Embryonic facial prominence (tissue), 1 donor: ENCODE measurements around the gene CHERP.
"Not testable (repeated sequence)": the region's sequence is repeated elsewhere in the genome, so short reads cannot be mapped to it uniquely, and the experiment has no call there.

Experiments
- DNase-seq: peaks from one replicate; pipeline ENCODE4 v3.0.0-alpha.2; 2016; ENCODE audit errors: extremely low spot score

CHERP gene

DNA sequence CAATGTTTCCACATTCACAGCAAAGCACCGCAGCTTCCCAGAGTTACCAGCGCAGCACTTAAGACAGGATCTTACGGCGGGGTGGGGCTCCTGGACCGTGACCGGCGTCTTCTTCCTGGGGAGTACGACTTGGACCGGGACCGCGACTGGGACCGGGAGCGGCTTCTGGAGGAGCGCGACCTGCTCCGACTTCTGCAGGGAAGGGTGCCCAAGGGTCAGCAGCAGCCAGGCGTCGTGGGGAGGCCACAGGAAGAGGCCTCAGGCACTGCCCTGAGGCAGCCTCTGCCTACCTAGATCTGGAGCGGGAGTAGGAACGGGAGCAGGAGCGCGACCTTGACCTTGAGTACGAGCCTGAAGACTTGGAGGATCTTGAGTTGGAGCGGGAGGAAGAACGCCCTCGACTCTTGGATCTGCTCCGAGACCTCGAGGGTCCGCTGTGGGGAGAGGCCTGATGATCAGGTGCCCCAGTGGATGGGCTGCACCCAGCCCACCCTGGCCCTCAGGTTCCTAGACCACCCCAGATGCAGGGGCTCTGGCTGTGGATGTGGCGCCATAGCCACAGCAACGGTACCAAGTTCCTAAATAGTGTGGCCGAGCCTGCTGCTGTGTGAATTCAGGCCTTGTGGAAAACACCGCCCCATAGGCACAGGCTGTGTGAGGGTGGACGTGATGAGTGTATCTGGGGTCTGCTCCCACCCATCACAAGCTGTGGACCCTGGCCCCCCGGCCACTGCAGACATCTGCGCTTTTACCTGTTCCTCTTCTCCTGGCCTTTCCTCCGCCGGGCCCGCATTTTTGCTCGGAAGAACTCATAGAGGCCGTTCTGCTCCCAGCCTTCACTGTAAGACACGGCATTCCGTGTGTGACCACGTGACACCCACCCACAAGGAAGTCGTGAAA, 21.9 kb downstream of the CHERP start:
- no peak for DNase-seq

DNA sequence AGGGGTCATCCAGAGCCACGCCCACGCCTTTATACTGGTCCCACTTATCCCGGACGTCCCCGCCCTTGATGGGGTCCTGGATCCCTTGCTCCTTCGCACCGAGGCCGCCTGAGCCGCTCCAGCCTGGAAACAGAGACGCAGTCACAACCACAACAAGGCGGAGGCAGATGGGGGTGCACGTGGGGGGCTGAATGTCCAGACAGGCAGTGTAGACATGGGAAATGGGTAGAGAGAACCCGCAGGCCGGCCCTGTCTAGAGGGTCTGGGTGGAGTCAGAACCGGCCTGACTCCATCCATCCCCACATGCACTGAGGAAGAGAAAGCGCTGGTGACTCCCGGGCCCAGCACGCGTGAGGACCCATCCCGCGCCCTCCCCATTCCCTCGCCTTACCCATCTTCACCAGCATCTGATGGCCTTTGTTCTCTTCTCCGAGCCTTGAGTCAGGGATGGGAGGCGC, 23.0 kb downstream of the CHERP start:
- no peak for DNase-seq

DNA sequence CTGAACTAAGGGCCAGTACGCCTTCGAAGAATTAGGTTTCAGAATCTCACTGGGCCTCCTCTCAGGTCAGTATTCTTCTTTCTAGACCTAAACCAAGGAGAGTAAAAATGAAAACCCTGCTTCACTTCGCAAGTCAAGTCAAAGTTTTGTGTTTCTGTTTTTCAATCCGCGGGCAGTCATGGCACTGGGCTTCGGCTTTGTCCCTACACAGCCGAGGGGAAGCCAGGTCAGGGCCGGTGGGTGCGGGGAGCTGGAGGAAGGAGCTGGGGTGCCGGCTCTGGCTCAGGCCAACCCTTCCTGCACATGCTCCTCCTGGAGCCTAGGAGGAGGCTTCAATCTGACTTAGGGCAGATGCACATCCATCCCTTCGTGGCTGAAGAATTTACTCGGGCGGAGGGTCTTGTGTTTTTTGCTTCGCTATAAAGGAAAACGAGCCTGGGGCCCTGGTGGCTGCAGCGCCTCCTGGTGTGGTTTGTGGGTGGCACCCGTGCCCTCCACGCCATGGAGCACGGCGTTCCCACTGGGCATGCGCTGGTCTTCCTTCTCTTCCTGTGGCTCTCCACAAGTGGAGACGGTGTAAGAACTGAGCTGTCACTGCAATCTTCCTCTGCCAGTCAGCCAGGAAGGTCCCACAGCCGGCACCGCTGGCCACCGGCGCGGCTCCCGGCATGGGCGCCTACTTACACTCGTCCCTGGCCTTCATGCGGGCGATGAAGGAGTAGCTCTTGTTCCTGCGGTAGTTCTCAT, 23.6 kb downstream of the CHERP start:
- no peak for DNase-seq

DNA sequence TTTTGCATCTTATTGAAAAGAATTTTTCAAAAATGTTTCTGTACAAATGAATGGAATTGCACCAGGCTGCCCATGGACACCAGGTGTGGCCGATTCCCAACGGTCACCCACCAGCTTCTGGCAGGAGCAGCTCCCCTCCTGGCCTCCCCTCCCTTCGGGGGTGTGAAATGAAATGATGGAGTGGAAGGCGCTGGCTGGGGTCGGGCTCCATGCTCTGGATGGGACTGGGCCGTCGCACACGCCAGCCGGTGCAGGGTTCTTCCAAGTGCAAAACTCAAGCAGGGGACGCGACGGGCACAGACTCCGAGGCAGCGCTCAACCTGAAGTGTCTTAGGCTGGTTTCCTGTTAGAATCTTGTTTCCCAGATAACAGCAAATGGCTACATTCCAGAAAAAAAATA, 24.2 kb downstream of the CHERP start:
- DNase-seq = no peak

DNA sequence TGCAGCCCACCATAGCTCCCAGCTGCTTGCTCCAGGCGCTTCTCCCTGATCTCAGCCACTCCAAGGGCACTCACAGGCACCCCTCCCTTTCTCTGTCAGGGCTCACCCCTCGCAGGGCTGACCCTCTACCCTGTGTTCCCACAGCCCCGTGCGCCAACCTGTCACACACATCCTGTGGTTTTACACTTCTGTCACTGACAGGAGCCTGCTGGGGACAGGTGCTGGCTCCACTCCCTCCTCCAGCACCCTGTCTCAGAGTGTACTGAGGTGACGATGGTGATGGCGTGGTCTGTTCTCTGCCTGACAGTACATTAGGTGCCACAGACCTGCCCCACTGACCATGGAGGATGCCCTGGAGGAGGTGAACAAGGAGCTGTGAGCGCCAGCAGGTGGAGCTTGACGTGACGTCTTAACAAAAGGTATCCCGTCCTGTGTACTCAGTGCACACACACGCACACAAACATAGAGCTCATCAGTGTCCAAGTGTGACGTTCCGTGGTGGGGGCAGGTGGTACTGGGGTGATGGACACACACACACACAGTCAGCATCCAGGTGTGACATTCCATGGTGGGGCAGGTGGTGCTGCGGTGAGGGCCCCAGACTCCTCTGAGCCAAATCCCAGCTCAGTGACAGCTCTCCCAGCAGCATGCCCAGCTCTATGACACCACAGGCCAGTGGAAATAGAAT, 25.2 kb downstream of the CHERP start:
- DNase-seq = no peak

DNA sequence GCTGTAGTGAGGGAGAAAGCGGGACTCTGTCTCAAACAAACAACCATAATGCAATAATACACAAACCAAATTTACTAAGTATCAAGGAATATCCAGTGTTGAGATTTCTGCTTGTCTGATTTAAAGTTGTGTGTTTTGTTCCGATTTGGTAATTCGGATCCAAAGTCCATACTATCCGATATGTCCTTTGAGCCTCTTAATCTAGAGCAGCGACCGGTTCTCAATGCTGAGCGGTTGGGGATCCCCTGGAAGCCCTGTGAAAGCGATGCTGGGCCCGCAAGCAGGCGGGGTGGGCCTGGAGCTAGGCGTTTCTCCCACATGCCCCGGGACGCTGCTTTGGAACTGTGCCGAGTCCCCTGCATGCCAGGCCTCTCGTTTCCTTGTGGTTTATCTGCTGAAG, 25.9 kb downstream of the CHERP start:
- no peak for DNase-seq

DNA sequence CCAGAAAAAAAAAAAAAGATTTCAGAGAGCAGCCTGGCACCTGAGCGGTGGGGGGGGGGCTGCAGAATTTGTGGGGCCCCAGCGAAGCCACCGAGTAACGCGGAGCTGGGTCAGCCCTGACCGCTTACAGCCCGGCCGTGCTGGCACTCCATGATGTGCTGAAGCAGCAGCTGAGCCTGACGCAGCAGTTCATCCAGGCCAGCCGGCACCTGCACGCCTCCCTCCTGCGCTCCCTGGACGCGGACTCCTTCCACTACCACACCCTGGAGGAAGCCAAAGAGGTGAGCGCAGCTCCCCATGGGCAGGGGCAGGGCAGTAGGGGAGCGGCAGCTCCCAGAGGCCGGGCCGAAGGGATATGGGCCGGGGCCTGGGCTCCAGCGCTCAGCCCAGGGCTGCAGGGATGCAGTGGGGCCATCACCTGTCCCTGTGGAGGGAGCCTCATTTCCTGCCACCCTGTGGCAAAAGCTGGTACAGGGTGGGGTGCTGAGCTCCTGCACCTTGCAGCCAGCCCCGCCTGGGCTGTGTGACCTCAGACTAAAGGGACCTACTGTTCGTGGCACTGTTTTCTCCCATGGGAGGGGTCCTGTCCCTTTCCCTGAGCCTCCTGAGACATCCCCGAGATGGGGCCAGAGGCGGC, 27.7 kb downstream of the CHERP start:
- no peak for DNase-seq

DNA sequence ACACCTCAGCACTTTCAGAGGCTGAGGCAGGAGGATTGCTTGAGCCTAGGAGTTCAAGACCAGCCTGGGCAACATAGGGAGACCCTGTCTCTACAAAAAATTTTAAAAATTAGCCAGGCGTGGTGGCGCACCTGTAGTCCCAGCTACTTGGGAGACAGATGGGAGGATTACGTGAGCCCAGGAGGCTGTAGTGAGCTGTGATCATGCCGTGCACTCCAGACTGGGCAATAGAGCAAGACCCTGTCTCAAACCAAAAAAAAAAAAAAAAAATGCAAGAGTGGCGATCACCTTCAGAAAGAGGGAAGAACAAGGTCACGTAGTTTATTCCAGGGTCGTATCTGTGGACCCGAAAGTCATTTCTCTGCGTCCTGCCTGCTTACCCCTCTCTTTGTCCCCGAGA, 29.6 kb downstream of the CHERP start:
- not testable (repeated sequence) for DNase-seq

DNA sequence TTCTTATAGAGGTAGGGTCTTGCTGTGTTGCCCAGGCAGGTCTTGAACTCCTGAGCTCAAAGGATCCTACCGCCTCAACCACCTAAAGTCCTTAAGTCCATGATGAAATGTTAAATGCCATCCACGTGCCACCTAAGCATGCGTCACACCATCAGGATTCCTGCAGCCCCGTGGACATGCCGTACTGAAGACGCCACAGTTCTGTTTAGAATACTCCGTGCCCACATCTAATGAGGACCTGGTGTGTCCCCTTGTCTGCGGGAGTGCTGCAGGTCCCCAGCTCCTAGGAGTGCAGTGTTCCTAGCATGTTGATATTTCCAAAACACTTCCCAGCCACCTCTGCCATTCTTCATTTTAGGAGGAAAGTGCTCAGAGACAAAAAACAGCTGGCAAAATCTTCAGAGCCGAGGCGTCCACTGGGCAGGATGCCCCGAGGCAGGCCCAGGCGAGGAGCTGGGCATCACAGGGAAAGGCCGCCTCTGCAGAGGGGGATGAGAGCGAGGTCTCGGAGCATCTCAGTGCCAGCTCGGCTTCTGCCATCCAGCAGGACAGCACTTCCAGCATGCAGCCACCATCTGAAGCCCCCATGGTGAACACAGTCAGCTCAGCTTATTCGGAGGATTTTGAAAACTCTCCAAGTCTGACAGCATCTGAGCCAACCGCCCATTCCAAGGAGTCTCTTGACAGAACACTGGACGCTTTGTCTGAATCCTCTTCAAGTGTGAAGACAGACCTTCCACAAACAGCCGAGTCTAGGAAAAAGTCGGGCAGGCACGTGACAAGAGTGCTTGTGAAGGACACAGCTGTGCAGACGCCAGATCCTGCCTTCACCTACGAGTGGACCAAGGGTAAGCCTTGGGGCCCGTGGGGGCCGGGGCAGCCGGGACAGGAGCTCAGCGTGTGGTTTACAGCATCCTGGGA, 32.8 kb downstream of the CHERP start:
- DNase-seq = no peak

DNA sequence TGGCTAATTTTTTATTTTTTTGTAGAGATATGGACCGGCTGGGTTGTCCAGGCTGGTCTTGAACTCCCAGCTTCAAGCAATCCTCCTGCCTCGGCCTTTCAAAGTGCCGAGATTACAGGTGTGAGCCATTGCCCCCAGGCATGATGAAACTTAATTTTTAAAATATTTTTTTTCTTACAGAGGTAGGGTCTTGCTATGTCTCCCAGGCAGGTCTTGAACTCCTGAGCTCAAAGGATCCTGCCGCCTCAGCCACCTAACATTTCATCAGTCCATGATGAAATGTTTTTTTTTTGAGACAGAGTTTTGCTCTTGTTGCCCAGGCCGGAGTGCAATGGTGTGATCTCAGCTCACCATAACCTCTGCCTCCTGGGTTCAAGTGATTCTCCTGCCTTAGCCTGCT, 33.7 kb downstream of the CHERP start:
- DNase-seq = no peak

DNA sequence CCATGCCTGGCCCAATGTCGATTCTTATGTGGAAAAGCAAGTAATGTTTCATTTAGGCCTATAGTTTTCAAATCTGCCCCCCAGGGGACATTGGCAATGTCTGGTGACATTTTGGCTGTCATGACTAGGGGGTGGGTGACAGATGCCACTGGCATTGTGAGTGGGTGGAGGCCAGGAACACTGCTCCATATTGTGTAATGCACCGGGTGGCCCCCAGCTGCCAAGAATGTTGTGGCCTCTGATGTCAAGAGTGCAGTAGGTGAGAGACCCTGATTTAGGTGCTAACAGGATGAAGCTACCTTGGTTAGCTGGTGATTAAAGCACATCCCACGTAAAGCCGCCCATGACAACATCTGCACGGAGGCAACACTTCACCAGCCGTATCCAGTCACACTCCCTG, 35.3 kb downstream of the CHERP start:
- no peak for DNase-seq

DNA sequence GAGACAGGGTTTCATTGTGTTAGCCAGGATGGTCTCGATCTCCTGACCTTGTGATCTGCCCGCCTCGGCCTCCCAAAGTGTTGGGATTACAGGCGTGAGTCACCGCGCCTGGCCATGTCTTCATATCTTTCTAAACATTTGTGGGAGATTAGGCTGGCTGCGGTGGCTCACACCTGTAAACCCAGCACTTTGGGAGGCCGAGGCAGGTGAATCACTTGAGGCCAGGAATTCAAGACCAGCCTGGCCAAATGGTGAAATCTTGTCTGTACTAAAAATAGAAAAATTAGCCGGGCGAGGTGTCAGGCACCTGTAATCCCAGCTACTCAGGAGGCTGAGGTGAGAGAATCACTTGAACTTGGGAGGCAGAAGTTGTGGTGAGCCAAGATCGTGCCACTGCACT, 36.1 kb downstream of the CHERP start:
- DNase-seq = not testable (repeated sequence)

DNA sequence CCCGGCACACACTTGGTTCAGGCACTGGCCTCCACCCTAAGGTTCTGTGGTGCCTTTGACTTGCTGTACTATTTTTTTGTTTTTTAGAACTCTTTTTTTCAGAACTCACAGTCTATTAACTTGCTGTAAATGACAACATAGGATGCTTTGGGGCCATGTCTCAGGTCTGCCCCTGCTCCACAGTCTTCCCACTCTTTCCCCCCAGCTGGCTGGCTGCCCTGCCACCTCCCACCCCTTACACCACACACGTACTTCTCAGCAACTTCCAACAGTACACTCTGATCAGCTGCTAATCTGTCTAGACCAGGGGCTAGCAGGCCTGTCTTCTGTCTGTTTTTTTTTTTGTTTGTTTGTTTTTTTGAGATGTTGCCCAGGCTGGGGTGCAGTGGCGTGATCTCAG, 38.0 kb downstream of the CHERP start:
- DNase-seq = no peak

DNA sequence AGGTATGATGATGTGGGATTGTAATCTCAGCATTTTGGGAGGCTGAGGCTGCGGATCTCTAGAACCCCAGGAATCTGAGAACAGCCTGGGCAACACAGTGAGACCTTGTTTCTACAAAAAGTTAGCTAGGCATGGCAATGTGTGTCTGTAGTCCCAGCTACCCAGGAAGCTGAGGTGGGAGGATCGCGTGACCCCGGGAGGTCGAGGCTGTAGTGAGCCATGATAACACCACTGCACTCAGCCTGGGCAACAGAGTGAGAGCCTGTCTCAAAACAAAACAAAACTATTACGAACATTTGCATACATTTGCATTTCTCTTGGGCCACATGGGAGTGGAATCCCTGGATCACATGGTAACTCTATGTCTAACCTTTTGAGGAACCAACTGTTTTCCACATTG, 44.4 kb downstream of the CHERP start:
- DNase-seq = no peak

DNA sequence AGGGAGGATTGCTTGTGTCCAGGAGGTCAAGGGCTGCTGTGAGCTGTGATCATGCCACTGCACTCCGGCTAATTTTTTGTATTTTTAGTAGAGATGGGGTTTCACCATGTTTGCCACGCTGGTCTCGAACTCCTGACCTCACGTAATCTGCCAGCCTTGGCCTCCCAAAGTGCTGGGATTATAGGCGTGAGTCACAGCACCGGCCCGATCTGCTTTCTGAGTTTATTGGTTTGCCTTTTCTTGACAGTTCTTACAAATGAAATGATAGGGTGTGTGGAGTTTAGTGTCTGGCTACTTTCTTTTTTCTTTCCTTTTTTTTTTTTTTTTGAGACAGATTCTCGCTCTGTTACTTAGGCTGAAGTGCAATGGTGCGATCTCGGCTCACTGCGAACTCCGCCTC, 45.2 kb downstream of the CHERP start:
- DNase-seq = no peak

DNA sequence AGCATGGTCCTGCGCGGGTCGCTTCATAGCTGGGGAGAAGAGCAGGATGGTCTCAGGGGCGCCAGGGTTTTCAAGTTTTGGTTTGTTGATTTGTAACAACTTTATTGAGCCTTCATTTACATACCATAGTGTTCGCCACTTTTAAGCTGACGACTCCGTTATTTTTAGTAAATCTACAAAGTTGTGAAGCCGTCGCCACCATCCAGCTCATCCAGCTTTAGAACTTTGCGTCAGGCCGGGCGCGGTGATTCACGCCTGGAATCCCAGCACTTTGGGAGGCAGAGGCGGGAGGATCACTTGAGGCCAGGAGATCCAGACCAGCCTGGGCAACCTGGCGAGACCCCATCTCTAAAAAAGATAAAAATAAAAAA, 45.6 kb downstream of the CHERP start:
- no peak for DNase-seq

DNA sequence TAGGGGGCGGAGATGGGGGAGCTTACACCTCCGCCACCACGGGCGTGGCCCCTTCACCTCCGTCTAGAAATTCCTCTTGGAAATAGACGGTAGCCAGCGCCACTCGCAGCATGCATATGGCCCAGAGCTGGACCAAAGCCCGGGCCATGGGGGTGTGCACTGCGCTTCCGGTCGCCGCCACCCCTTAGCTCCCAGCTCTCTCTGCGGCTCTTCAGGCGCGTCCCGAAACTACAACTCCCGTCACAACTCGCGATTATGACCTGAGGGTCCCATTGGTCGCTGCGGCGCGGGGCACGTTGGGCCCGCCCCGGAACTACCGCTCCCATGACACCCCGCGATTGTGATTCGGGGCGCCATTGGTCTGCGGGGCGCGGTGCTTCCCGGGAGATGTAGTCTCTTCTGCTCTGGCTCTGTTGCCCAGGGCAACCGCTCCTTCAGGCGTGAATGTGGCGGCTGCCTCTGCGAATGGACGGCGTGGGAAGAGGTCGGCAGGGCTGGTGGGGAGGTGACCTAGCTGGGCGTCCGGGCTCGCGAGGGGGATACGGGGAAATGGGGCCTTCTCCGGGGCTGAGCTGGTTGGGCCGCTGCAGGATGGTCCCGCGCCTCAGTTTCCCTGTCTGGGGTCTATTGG, 46.1 kb downstream of the CHERP start, which contains the start of the genes C19orf44 and CALR3:
Gene C19orf44, plus strand, starts transcription at position 413 of the 631 bp plus-strand sequence. CDS start 4,399 bp downstream, outside the sequence.
Gene CALR3, minus strand, starts transcription at position 186 of the 631 bp plus-strand sequence. Its CDS starts 38 bp downstream, at position 148.
- peak; percentile 93 for DNase-seq

DNA sequence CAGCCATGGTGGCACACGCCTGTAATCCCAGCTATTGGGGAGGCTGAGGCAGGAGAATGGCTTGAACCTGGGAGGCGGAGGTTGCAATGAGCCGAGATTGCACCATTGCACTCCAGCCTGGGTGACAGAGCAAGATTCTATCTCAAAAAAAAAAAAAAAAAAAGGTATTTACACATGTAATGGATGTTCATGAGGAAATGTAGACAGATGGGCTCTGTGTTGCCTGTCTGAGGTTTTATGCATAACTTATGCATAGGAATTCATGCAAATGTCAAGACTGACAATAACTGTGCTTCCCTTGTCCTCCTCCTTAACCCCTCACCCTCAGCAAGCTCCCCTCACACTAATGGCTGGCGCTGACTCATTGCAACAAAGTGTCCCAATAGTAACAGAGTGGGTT, 55.8 kb downstream of the CHERP start:
- DNase-seq = not testable (repeated sequence)

DNA sequence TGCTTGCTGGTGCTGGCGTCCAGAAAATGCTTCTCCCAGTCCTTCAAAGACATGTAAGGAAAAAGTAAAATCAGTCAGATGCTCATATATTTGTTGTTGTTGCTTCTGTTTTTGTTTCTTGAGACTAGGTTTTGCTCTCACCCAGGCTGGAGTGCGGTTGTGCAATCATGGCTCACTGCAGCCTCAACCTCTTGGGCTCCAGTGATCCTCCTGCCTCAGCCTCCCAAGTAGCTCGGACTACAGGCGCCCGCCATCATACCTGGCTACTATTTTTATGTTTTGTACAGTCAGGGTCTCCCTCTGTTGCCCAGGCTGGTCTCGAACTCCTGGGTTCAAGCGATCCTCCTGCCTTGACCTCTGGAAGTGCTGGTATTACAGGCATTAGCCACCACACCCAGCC, 59.5 kb downstream of the CHERP start:
- DNase-seq = no peak

DNA sequence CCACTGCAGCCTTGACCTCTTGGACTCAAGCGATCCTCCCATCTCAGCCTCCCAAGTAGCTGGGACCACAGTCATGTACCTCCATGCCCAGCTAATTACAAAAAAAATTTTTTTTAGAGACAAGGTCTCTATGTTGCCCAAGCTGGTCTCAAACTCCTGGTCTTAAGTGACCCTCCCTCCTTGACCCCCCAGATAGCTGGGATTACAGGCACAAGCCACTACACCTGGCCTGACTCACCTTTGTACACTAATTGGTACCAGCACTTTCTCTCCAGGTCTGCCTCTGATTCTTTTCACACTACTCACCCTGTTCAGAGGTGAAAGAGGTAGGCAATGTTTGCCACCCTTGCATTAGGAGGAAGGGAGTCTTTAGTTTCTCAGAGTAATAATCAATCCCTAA, 64.9 kb downstream of the CHERP start:
- no peak for DNase-seq
